Stomach (tissue), 4 donors: ENCODE results near the gene MRPL53.

Source experiments
- CTCF ChIP-seq, 7 experiments: fragments of 450-650 bp in 4 of 7; fragments of 200-600 bp in 3 of 7; sonication (generic) in 3 of 7; IDR thresholded peaks; one replicate each; pipeline ENCODE4 v1.5.1; 2016 to 2019; ENCODE audit warnings: antibody characterized with exemption in 7 of 7, control low read depth in 2 of 7, mild to moderate bottlenecking in 1 of 7
- POLR2A ChIP-seq, 4 donors: fragments of 450-650 bp; IDR thresholded peaks; one replicate each; pipeline ENCODE4 v1.6.1; 2016; ENCODE audit warnings: antibody characterized with exemption in 4 of 4, control low read depth in 2 of 4, mild to moderate bottlenecking in 1 of 4, moderate library complexity in 1 of 4
- POLR2AphosphoS5 ChIP-seq, 3 donors: sonication (generic); formaldehyde crosslinking; IDR thresholded peaks; one replicate each; pipeline ENCODE4 v1.6.1; 2016; ENCODE audit warnings: antibody characterized with exemption in 3 of 3

GRCh38 chr2:74424139-74424992 is 48.1 kb downstream of the MRPL53 start:
- no peak for TF ChIP-seq CTCF (IDR thresholded peaks at IDR 0.05)
- no peak for TF ChIP-seq POLR2AphosphoS5 (IDR thresholded peaks at IDR 0.05)
- TF ChIP-seq POLR2A (IDR thresholded peaks at IDR 0.05), result no peak
